HG03039 (cell line): ENCODE measurements around the gene HOXB3.
"Not testable (repeated sequence)": the region's sequence is repeated elsewhere in the genome, so short reads cannot be mapped to it uniquely, and the experiment has no call there.

ENCODE experiments used
- ATAC-seq: cut with Tn5 transposase; IDR thresholded peaks from one replicate; pipeline ENCODE4 v1.9.1; 2021; ENCODE audit warnings: mild to moderate bottlenecking, moderate library complexity; ENCODE audit not compliant: unreplicated experiment

Gene HOXB3

GRCh38 chr17:48530208-48530886 is 59.7 kb downstream of the HOXB3 start:
- ATAC-seq: no peak

DNA sequence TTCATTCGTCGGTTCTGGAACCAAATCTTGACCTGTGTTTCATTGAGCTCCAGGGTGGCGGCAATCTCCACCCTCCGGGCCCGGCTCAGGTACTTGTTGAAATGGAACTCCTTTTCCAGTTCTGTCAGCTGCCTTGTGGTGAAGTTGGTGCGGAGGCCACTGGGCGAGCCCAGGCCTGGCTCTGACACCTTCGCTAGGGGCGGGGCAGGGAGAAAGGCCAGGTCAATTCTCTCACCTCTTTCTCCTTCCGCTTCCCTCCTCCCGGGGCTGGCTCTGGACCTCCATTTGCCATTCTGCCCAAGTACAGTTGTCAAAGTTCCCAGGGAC is 60.4 kb downstream of the HOXB3 start:
- ATAC-seq: no peak

- no peak for ATAC-seq
Observed at GRCh38 chr17:48528936-48529682, 60.9 kb downstream of the HOXB3 start.

DNA sequence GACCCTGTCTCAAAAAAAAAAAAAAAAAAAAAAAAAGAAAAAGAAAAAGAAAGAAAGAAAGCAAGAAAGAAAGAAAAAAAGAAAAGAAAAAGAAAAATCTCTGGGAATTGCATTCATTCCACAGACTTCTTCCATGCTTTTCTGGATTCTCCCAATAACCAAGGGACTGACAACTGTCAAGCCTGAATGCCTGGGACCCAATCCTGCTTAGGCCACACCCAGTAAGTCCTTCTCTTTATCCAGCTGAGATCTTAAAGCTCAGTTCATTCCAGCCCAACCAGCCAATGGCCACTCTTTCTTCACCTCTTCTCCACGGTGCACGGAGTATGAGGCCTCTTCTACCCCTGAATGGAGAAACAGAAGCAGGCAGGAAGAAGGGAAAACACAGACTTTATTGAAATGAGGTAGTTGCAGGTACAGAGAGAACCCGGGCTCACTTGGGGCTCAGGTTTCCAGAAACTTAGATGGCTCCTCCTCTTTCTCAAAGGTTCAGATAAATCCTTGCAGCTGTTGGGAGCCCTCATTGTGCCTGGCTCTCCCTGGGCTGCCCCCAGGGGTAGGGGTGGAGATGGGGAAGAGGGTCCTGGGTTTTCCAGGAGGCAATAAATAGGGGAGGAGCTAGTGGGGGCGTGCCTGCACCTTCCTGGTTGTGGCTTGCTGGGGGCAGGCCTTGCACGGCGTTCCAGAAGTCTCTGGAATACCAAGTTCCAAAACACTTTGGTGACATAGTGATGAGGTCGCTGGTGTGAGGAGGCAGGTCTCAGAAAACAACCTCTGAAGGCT is 61.7 kb downstream of the HOXB3 start:
- ATAC-seq: no peak

- no peak for ATAC-seq
Observed at GRCh38 chr17:48527547-48527932, 62.5 kb downstream of the HOXB3 start.

DNA sequence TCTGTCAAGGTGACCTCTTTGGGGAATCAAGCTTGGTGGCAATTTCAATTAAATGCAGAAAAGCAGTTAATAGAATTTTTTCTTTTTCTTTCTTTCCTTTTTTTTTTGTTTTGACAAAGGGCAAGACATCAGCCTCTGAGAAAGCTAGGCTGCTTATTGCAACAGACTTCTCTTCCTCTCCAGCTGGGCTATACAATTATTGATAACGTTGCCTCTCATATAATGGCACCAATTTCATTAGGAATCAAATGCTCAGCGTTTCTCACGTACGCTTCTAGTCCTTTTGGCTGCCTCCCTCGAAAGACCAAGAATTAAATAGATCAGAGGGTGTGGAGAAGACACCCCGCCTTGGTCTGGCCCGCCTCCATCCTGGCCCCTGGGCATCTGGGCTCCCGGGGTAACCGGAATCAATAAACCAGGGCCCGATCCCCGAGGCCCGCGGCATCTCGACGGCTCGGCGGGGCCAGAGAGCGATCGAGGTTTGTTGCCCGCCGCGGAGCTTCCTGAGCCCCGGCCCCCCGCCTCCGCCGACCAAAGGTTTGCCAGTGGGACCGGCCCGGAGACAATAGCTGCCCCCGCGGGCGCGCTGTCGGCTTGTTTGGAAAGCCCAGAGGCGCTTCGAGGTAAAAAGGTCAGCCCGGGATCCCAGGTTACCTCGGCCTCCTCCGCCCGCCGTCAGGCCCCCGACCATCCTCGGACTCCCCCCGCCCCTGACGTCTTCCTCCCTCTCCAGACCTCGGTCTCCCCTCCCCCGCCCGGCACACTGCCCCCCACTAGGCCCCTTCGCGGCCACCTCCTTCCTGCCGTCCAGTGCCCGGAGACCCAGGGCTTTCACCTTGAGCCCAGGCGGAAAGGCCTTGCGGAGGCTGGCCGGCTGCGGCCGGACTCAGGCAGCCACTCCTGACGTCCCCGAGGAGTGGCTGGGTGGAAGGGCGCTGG is 63.2 kb downstream of the HOXB3 start:
- no peak for ATAC-seq

- ATAC-seq: no peak
Observed at GRCh38 chr17:48523010-48523409, 67.0 kb downstream of the HOXB3 start.

- no peak for ATAC-seq
Observed at GRCh38 chr17:48522031-48522653, 67.9 kb downstream of the HOXB3 start.

GRCh38 chr17:48520631-48521079 is 69.4 kb downstream of the HOXB3 start:
- ATAC-seq: no peak

DNA sequence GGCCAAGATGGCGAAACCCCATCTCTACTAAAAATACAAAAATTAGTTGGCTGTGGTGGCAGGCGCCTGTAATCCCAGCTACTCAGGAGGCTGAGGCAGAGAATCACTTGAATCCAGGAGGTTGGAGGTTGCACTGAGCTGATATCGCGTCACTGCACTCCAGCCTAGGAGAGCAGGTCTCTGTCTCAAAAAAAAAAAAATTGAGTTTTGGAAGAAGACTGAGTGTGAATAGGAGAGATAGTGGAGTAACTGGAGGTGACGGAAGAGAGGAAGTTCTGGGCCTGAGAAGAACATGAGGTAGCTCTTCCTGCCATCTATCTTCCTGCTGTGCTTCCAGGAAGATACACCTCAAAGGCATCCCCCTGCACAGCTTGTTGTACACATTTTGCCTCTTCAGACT is 70.6 kb downstream of the HOXB3 start:
- ATAC-seq: no peak

- no peak for ATAC-seq
Observed at GRCh38 chr17:48517478-48517877, 72.6 kb downstream of the HOXB3 start.

- ATAC-seq: no peak
Observed at GRCh38 chr17:48515925-48516900, 73.8 kb downstream of the HOXB3 start.

GRCh38 chr17:48514477-48514876 is 75.6 kb downstream of the HOXB3 start:
- no peak for ATAC-seq

DNA sequence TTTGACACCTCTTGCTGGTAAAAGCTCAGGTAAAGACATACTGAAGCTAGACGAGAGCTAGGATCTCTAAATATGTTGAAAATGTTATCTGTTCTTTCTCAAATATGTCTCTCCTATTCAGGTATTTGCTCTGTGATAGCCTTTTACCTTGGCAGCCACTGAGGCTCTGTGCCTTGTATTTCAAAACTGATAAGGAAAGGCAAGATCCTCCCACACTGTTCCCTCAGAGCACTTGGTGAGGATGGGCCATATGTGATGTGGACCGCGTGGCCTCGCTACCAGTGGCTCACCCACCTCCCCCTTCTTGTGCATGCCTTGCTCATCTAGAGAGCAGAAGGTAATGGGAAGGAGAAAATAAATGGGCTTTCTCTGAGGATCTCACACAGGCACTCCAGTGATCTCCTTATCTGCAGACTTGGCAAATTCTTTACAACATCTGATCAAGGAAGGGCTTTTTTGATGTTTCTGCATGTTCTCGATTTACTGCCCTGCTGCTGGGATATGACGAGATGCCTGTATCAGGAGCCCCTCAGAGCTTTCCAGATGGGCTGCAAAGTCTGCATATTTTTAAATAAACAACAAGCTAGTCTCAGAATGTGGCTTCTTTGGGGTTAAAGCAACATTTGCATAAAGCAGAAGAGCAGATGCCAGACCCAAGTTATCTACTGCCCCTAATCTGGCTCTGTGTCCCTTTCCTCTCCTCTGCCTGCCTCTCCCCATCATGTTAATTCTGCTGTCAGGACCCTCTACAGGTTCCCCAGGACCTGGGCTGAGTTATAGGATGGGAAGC is 76.2 kb downstream of the HOXB3 start:
- ATAC-seq: no peak

DNA sequence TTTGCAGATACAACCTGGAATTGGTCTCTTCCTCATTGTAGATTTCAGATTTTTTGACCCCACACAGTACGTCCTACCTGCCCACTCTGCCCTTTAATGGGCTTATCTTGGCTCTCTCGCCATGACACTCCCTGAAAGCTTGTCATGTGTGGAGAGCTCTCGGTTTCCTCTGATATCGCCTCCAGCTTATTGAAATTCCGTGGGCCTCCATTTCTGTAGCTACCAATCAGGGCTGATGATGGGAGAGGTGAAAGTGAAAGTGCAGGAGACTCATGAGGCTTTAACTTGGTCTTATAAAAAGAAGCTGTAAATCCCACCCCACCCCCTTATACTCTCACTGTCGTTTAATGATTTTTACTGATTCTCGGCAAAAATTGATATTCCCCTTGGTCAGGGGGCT is 76.9 kb downstream of the HOXB3 start:
- ATAC-seq: no peak

DNA sequence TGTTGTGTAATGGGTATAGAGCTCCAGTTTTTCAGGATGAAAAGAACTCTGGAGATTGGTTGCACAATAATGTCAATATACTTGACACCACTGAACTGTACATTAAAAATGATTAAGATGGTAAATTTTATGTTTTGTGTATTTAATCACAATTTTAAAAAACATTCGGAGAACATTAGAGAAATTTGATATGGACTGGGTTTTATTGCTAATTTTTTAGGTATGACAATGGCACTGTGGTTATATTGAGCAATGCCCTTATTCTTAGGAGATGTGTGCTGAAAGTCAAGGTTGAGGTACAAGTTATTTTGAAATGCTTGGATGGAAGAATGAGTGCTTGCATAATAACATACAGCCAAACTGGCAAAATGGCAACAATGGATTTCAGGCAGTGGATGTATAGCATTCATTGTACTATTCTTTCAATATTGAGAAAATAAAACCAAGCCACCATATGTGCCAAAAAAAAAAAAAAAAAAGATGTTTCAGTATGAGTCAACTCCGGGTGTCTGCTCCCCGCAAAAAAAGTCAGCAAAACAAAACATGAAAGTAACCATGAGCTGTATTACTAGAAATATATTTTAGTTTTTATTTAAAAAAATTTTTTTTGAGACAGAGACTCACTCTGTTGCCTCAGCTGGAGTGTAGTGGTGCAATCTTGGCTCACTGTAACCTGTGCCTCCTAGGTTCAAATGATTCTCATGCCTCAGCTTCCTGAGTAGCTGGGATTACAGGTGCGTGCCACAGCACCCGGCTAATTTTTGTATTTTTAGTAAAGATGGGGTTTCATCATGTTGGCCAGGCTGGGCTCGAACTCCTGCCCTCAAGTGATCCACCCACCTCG is 79.1 kb downstream of the HOXB3 start:
- ATAC-seq: peak; percentile 37

GRCh38 chr17:48510381-48510760 is 79.7 kb downstream of the HOXB3 start:
- no peak for ATAC-seq

GRCh38 chr17:48509708-48510107 is 80.3 kb downstream of the HOXB3 start:
- ATAC-seq: not testable (repeated sequence)
